Suprapubic skin (tissue), 4 donors: Measurements from ENCODE around the gene IP6K2. TPM values are rescaled to one million over a fixed set of nuclear protein-coding genes. Genes with fewer than 3 reads are reported as not detected.

Source experiments
- DNase-seq, 2 donors: peaks; one replicate each; pipeline ENCODE4 v3.0.0-alpha.2; 2019; ENCODE audit warnings: low spot score in 2 of 2
- H3K27ac ChIP-seq: fragments of 200-600 bp; sonication (generic); one replicate; pipeline ENCODE4 v1.5.1; 2019
- H3K27me3 ChIP-seq: fragments of 200-600 bp; sonication (generic); one replicate; pipeline ENCODE4 v1.5.1; 2019
- H3K36me3 ChIP-seq: fragments of 200-600 bp; sonication (generic); one replicate; pipeline ENCODE4 v1.5.1; 2019
- H3K4me1 ChIP-seq: fragments of 200-600 bp; sonication (generic); one replicate; pipeline ENCODE4 v1.5.1; 2019
- H3K4me3 ChIP-seq: fragments of 200-600 bp; sonication (generic); one replicate; pipeline ENCODE4 v1.5.1; 2019; ENCODE audit warnings: mild to moderate bottlenecking
- H3K9me3 ChIP-seq: fragments of 200-600 bp; sonication (generic); one replicate; pipeline ENCODE4 v1.5.1; 2019
- CTCF ChIP-seq, 2 donors: fragments of 200-600 bp in 1 of 2; fragments of 450-650 bp in 1 of 2; sonication (generic) in 1 of 2; IDR thresholded peaks; one replicate each; pipeline ENCODE4 v1.5.1; 2016 to 2019; ENCODE audit warnings: antibody characterized with exemption in 2 of 2, mild to moderate bottlenecking in 1 of 2, moderate library complexity in 1 of 2
- EP300 ChIP-seq: sonication (generic); formaldehyde crosslinking; IDR thresholded peaks from one replicate; pipeline ENCODE4 v1.6.1; 2017; ENCODE audit warnings: antibody characterized with exemption
- POLR2A ChIP-seq, 2 donors: fragments of 450-650 bp; IDR thresholded peaks; one replicate each; pipeline ENCODE4 v1.6.1; 2017; ENCODE audit warnings: antibody characterized with exemption in 2 of 2, mild to moderate bottlenecking in 2 of 2, moderate library complexity in 2 of 2
- POLR2AphosphoS5 ChIP-seq, 3 donors: sonication (generic); formaldehyde crosslinking; IDR thresholded peaks; one replicate each; pipeline ENCODE4 v1.6.1; 2017; ENCODE audit warnings: antibody characterized with exemption in 3 of 3
- WGBS: methylation state at CpG from one replicate; pipeline ENCODE4 v1.1.5; 2018; 5-methylcytosine and 5-hydroxymethylcytosine counted together
- total RNA-seq, 4 donors: library from RNA; depleted of rRNA; stranded (reverse); fragments of >200 nt; gene quantifications; one replicate each; pipeline ENCODE4 v1.1.0, GENCODE V29; 2016

The IP6K2 gene
- total RNA-seq, 4 donors from 2014 or later: 169 to 269 (median 246) TPM

- peaks cover 48% of the 10 kb centered on the region for H3K36me3 ChIP-seq
- no peaks in the 10 kb centered on the region for H3K9me3 ChIP-seq
- H3K27ac ChIP-seq: no peak overlapping the region
- H3K4me3 ChIP-seq: no peak overlapping the region
- TF ChIP-seq POLR2A (IDR thresholded peaks at IDR 0.05) (no peak), POLR2AphosphoS5 (IDR thresholded peaks at IDR 0.05) (no peak), CTCF (IDR thresholded peaks at IDR 0.05) (no peak), EP300 (no peak)
- WGBS: 89% methylated on average over 4 of the region's 7 CpGs
- no peaks in the 10 kb centered on the region for H3K27me3 ChIP-seq
- no peak for DNase-seq
- H3K4me1 ChIP-seq: peaks cover 32% of the 10 kb centered on the region
Observed at GRCh38 chr3:48681541-48681880, 35.5 kb downstream of the IP6K2 start.

- Histone ChIP-seq H3K9me3 (no peaks in the 10 kb centered on the region), H3K36me3 (peaks cover 48% of the 10 kb centered on the region), H3K4me3 (no peak overlapping the region), H3K27ac (no peak overlapping the region), H3K4me1 (peaks cover 27% of the 10 kb centered on the region), H3K27me3 (no peaks in the 10 kb centered on the region)
- no peak for TF ChIP-seq POLR2A (IDR thresholded peaks at IDR 0.05)
- no peak for TF ChIP-seq CTCF (IDR thresholded peaks at IDR 0.05)
- no peak for TF ChIP-seq EP300
- no peak for TF ChIP-seq POLR2AphosphoS5 (IDR thresholded peaks at IDR 0.05)
- no peak for DNase-seq
- 89% methylated on average over 7 of the region's 17 CpGs for WGBS
Observed at GRCh38 chr3:48680811-48681540, 36.0 kb downstream of the IP6K2 start.

- TF ChIP-seq CTCF (IDR thresholded peaks at IDR 0.05) (no peak), EP300 (no peak), POLR2AphosphoS5 (IDR thresholded peaks at IDR 0.05) (no peak), POLR2A (IDR thresholded peaks at IDR 0.05) (no peak)
- no peak for DNase-seq
- no peak overlapping the region for H3K27ac ChIP-seq
- peaks cover 50% of the 10 kb centered on the region for H3K36me3 ChIP-seq
- H3K4me3 ChIP-seq: no peak overlapping the region
- WGBS: 100% methylated on average over 4 of the region's 20 CpGs
- no peaks in the 10 kb centered on the region for H3K27me3 ChIP-seq
- H3K9me3 ChIP-seq: no peaks in the 10 kb centered on the region
- peaks cover 18% of the 10 kb centered on the region for H3K4me1 ChIP-seq
Observed at GRCh38 chr3:48679411-48680391, 37.3 kb downstream of the IP6K2 start.

GRCh38 chr3:48678566-48679380, 38.2 kb downstream of the IP6K2 start:
- no peak overlapping the region for H3K4me3 ChIP-seq
- H3K9me3 ChIP-seq: no peaks in the 10 kb centered on the region
- TF ChIP-seq POLR2A (IDR thresholded peaks at IDR 0.05) (no peak), POLR2AphosphoS5 (IDR thresholded peaks at IDR 0.05) (no peak), CTCF (IDR thresholded peaks at IDR 0.05) (no peak), EP300 (no peak)
- H3K27ac ChIP-seq: no peak overlapping the region
- no peak for DNase-seq
- no peaks in the 10 kb centered on the region for H3K27me3 ChIP-seq
- H3K4me1 ChIP-seq: peaks cover 9% of the 10 kb centered on the region
- WGBS: 93% methylated on average over 19 of the region's 24 CpGs
- peaks cover 58% of the 10 kb centered on the region for H3K36me3 ChIP-seq
